IMR-90 (cell line): ENCODE measurements around the gene NPAS2.

Source experiments
- BHLHE40 ChIP-seq: fragments of 150-350 bp; IDR thresholded peaks from 2 replicates; pipeline ENCODE4 v1.6.1; 2016; ENCODE audit warnings: mild to moderate bottlenecking, low read depth, low read length
- CTCF ChIP-seq: conservative IDR thresholded peaks from 2 replicates; pipeline ENCODE4 v1.5.1; 2012; ENCODE audit warnings: mild to moderate bottlenecking, low read depth, low read length, improper control_type of control experiment
- ELK1 ChIP-seq: fragments of 150-350 bp; IDR thresholded peaks from 2 replicates; pipeline ENCODE4 v1.6.1; 2016; ENCODE audit warnings: low read depth, mild to moderate bottlenecking, low read length, moderate library complexity, borderline replicate concordance
- POLR2A ChIP-seq: IDR thresholded peaks from 2 replicates; pipeline ENCODE4 v1.6.1; 2012; ENCODE audit warnings: mild to moderate bottlenecking, low read depth, low read length
- RFX5 ChIP-seq: IDR thresholded peaks from 2 replicates; pipeline ENCODE4 v1.8.0; 2012; ENCODE audit warnings: low read depth, mild to moderate bottlenecking, low read length, moderate library complexity
- SMC3 ChIP-seq: fragments of 150-350 bp; IDR thresholded peaks from 2 replicates; pipeline ENCODE4 v1.6.1; 2016; ENCODE audit warnings: low read depth, mild to moderate bottlenecking, antibody characterized with exemption, low read length, moderate library complexity
- USF2 ChIP-seq: fragments of 150-350 bp; IDR thresholded peaks from 2 replicates; pipeline ENCODE4 v1.6.1; 2017; ENCODE audit warnings: mild to moderate bottlenecking, antibody characterized with exemption, low read length, low read depth

GRCh38 chr2:101032084-101032776, 212.3 kb downstream of the NPAS2 start:
- no peak for TF ChIP-seq POLR2A
- TF ChIP-seq BHLHE40, result no peak
- TF ChIP-seq CTCF, result no peak
- no peak for TF ChIP-seq RFX5
- TF ChIP-seq SMC3, result no peak
- TF ChIP-seq ELK1, result no peak
- TF ChIP-seq USF2, result no peak
